HAP-1 (cell line): Measurements from ENCODE around the gene ACADVL.

ENCODE experiments used
- DNase-seq, 2 experiments: peaks; one replicate each; pipeline ENCODE4 v3.0.0-alpha.2; 2016 to 2020; ENCODE audit warnings: low spot score in 2 of 2
- H3K27me3 ChIP-seq: fragments of 250-450 bp; sonication (Bioruptor Pico); 2 replicates; pipeline ENCODE4 v1.5.1; 2020; ENCODE audit warnings: low read depth, mild to moderate bottlenecking, moderate library complexity
- H3K36me3 ChIP-seq: fragments of 250-450 bp; sonication (Bioruptor Pico); replicated peaks from 2 replicates; pipeline ENCODE4 v1.5.1; 2020; ENCODE audit warnings: mild to moderate bottlenecking
- H3K4me1 ChIP-seq: fragments of 250-450 bp; sonication (Bioruptor Pico); 2 replicates; pipeline ENCODE4 v1.5.1; 2020; ENCODE audit warnings: mild to moderate bottlenecking
- H3K4me3 ChIP-seq: fragments of 250-450 bp; sonication (Bioruptor Pico); 2 replicates; pipeline ENCODE4 v1.5.1; 2020; ENCODE audit warnings: mild to moderate bottlenecking, moderate library complexity
- H3K9me3 ChIP-seq: fragments of 250-450 bp; sonication (Bioruptor Pico); 2 replicates; pipeline ENCODE4 v1.5.1; 2020; ENCODE audit warnings: mild to moderate bottlenecking, moderate library complexity
- in situ Hi-C: fragments of 300-500 bp; cut with MboI; formaldehyde crosslinking; loops from 3 replicates; pipeline ENCODE4 v1.14.3; 2020; ENCODE audit warnings: low sequenced_read_pairs, inconsistent platforms, mixed read lengths

Gene ACADVL

DNA sequence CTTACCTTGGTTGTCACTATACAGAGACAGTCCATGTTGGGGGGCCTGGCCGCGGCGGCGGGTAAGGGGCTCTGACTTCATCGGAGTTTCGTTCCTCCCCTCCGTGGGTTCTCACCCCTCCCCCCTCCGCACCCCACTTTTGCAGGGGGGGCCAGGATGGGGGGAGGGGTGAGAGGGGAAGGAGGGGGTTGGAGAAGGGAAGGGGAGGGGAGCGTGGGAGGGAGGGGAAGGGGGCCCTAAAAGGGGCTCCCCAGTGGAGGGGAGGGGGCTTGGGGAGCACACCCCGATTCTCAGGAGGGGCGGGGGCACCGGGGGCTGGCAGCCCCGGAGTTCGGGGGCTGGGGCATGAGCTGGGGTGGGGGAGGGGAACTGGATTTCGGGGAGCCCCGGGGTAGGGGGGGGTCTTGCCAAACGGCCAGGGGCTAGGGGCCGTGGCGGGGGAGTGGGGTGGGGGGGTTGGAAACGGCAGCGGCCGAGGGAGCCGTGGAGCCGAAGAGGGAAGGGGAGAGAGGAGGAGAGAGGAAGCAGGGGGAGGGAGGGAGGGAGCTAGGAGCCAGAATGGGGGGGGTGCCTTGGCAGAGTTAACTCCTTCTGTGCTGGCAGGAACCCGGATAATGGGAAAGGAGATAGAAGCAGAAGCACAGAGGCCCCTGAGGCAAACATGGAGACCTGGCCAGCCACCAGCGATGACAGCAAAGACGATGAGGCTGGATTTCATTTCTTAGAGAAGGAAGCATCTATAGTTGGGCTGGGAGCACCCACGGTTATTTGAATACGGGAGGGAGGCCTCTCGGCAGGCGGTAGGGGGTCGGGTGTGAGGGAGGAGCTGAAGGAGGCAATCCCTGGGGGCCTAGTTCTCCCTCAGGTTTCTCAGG, 2.4 kb upstream of the ACADVL start:
- peaks cover 21% of the 10 kb centered on the region for H3K4me1 ChIP-seq
- H3K9me3 ChIP-seq = no peaks in the 10 kb centered on the region
- no peaks in the 10 kb centered on the region for H3K27me3 ChIP-seq
- DNase-seq = peak; percentile 33 to 74
- peak overlapping the region; percentile 12; the same call in 1 of the 2 replicates for H3K4me3 ChIP-seq
- in situ Hi-C loops = no loop called here
- peaks cover 22% of the 10 kb centered on the region for H3K36me3 ChIP-seq

GRCh38 chr17:7218166-7218565, 1.6 kb upstream of the ACADVL start:
- Histone ChIP-seq H3K9me3 (no peaks in the 10 kb centered on the region), H3K27me3 (no peaks in the 10 kb centered on the region), H3K36me3 (peaks cover 30% of the 10 kb centered on the region), H3K4me1 (peaks cover 21% of the 10 kb centered on the region), H3K4me3 (no peak overlapping the region)
- in situ Hi-C loops = no loop called here
- DNase-seq = no peak

DNA sequence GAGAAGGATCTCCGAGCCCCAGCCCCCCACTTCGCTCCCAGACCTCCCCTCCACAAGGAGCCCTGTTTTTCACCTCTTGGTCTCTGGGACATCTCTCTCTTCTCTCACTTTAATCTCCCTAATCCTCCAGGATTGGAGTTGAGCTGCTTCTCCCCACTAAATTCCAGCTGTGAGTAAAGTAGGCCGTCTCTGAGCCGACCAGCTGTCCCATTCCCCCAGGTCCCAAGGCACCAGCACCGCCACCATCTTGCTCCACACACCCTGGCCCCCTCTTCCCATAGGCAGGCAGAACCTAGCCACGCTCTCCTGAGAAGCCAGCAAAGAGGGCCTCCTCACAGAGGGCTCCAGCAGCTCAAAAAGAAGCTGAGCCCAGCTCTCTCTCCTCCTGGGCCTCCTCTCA, 980 bp upstream of the ACADVL start:
- H3K4me3 ChIP-seq = no peak overlapping the region
- peaks cover 36% of the 10 kb centered on the region for H3K36me3 ChIP-seq
- H3K9me3 ChIP-seq = no peaks in the 10 kb centered on the region
- DNase-seq = no peak
- H3K4me1 ChIP-seq = peaks cover 17% of the 10 kb centered on the region
- H3K27me3 ChIP-seq = no peaks in the 10 kb centered on the region
- in situ Hi-C loops = no loop called here

DNA sequence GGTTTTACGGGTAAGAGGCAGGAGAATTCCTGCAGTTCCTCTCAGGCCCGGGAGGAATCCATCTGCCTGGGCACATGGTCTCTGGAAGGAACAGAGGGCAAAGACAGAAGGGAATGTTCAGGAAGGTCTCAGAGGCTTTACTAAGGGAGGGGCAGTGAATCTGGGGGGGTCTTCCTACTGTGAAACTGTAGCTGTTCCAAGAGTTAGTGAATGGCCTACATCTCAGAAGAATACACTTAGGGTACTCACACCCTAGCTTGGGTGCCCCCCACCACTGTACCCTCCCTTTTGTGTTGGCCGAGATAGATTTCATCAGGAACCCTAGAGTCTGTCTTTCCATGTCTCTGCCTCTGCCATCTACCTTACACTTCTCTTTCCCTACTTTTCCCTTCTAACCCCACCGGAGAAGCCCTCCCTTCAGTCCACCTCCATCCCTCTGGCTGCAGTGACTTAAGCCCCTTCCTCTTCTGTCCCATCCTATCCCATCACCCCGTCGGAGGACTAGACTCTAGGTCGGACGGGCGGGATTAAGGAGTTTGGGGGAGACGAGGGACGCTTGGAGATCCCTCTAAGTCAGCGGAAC, 418 bp upstream of the ACADVL start:
- Histone ChIP-seq H3K4me3 (peak overlapping the region; percentile 85), H3K36me3 (peaks cover 41% of the 10 kb centered on the region), H3K4me1 (peaks cover 17% of the 10 kb centered on the region), H3K9me3 (no peaks in the 10 kb centered on the region), H3K27me3 (no peaks in the 10 kb centered on the region)
- no peak for DNase-seq
- in situ Hi-C loops = no loop called here

- peak overlapping the region; percentile 85 for H3K4me3 ChIP-seq
- in situ Hi-C loops = no loop called here
- H3K9me3 ChIP-seq = no peaks in the 10 kb centered on the region
- H3K27me3 ChIP-seq = no peaks in the 10 kb centered on the region
- peak; percentile 22 to 72 for DNase-seq
- H3K4me1 ChIP-seq = peaks cover 15% of the 10 kb centered on the region
- H3K36me3 ChIP-seq = peaks cover 51% of the 10 kb centered on the region
Observed at GRCh38 chr17:7220593-7221277, 997 bp downstream of the ACADVL start.

- no peaks in the 10 kb centered on the region for H3K27me3 ChIP-seq
- H3K4me3 ChIP-seq = no peak overlapping the region
- no peak for DNase-seq
- peaks cover 59% of the 10 kb centered on the region for H3K36me3 ChIP-seq
- in situ Hi-C loops = no loop called here
- H3K9me3 ChIP-seq = no peaks in the 10 kb centered on the region
- peaks cover 15% of the 10 kb centered on the region for H3K4me1 ChIP-seq
Observed at GRCh38 chr17:7221278-7222092, 1.7 kb downstream of the ACADVL start.

DNA sequence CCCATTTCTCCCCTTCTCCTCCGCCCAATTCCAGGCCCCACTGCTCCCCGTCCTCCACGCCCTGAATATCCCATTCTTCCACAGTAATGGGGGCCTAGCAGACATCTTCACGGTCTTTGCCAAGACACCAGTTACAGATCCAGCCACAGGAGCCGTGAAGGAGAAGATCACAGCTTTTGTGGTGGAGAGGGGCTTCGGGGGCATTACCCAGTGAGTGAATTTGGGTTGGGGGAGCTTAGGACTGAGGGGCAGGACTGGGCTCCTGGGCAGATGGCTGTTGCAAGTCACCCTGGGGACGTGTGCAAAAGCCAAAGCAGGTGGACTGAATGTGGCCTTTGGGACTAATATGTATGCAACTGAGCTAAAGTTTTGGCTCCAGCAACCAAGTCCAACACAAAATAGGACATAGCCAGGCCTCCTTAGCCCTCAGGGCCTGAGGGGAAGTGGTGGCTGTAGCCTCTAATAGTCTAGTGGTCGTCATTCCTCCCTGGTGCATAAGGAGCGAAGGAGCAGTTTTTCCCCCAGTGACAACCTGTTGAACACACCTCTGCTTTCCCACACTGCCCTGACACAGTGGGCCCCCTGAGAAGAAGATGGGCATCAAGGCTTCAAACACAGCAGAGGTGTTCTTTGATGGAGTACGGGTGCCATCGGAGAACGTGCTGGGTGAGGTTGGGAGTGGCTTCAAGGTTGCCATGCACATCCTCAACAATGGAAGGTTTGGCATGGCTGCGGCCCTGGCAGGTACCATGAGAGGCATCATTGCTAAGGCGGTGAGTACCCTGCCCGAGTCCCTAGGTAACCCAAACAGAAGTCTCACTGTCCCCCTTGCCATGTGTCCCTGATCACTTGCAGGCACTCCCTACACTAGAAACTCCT, 2.6 kb downstream of the ACADVL start:
- in situ Hi-C loops = no loop called here
- H3K4me3 ChIP-seq = no peak overlapping the region
- no peak for DNase-seq
- H3K4me1 ChIP-seq = peaks cover 15% of the 10 kb centered on the region
- H3K36me3 ChIP-seq = peaks cover 67% of the 10 kb centered on the region
- no peaks in the 10 kb centered on the region for H3K9me3 ChIP-seq
- H3K27me3 ChIP-seq = no peaks in the 10 kb centered on the region

GRCh38 chr17:7222972-7223292, 3.2 kb downstream of the ACADVL start:
- Histone ChIP-seq H3K36me3 (peaks cover 73% of the 10 kb centered on the region), H3K4me1 (peaks cover 15% of the 10 kb centered on the region), H3K27me3 (no peaks in the 10 kb centered on the region), H3K4me3 (no peak overlapping the region), H3K9me3 (no peaks in the 10 kb centered on the region)
- DNase-seq = no peak
- in situ Hi-C loops = no loop called here

DNA sequence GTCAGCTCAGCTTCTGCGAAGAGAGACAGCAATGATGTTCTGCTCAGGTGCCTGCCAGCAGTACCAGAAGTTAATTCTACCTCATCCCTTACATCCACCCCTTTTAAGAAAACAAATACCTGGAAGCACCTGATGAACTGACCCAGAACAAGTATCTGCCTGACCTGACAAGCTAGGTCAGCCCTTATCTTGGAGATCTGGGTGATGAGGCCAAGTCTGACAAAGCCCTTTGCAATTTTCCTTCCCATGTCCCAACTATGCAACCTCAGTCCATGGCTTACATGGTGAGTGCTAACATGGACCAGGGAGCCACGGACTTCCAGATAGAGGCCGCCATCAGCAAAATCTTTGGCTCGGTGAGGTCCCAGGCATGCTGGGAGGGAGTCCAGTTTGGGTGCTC, 3.6 kb downstream of the ACADVL start:
- in situ Hi-C loops = no loop called here

DNA sequence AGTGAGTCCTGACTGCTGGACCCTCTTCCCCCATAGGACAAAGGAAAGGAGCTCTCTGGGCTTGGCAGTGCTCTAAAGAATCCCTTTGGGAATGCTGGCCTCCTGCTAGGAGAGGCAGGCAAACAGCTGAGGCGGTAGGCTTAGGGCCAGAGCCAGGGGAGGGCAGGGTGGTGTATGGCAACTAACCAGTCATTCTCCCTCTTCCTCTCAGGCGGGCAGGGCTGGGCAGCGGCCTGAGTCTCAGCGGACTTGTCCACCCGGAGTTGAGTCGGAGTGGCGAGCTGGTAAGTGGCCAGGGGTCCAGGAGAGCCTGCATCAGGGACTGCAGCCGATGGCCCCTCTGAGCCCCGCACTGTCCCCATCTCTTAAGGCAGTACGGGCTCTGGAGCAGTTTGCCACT, 4.4 kb downstream of the ACADVL start:
- H3K4me1 ChIP-seq = peaks cover 15% of the 10 kb centered on the region
- H3K36me3 ChIP-seq = peaks cover 84% of the 10 kb centered on the region
- H3K4me3 ChIP-seq = no peak overlapping the region
- H3K27me3 ChIP-seq = no peaks in the 10 kb centered on the region
- no peak for DNase-seq
- H3K9me3 ChIP-seq = no peaks in the 10 kb centered on the region
- in situ Hi-C loops = no loop called here

More for the DNA sequence above, 3.6 kb downstream of the ACADVL start:
- H3K27me3 ChIP-seq = no peaks in the 10 kb centered on the region
- peaks cover 77% of the 10 kb centered on the region for H3K36me3 ChIP-seq
- no peak overlapping the region for H3K4me3 ChIP-seq
- no peak for DNase-seq
- H3K9me3 ChIP-seq = no peaks in the 10 kb centered on the region
- H3K4me1 ChIP-seq = peaks cover 17% of the 10 kb centered on the region

- no peak for DNase-seq
- in situ Hi-C loops = loop anchor here (25.0 kb wide), 1 partner anchor 938 kb away; the partner anchor contains the start of genes PER1 and VAMP2
- peaks cover 89% of the 10 kb centered on the region for H3K36me3 ChIP-seq
Observed at GRCh38 chr17:7224661-7225111, 4.9 kb downstream of the ACADVL start.

GRCh38 chr17:7225711-7226331, 6.1 kb downstream of the ACADVL start:
- in situ Hi-C loops = loop anchor here (25.0 kb wide), 1 partner anchor 936 kb away; the partner anchor contains the start of genes PER1 and VAMP2
- Histone ChIP-seq H3K36me3 (peaks cover 92% of the 10 kb centered on the region), H3K4me3 (no peak overlapping the region), H3K4me1 (peaks cover 4% of the 10 kb centered on the region; the same call in 1 of the 2 replicates), H3K27me3 (no peaks in the 10 kb centered on the region), H3K9me3 (no peaks in the 10 kb centered on the region)
- no peak for DNase-seq

More at GRCh38 chr17:7224661-7225111, 4.9 kb downstream of the ACADVL start:
- H3K4me3 ChIP-seq = no peak overlapping the region
- no peaks in the 10 kb centered on the region for H3K27me3 ChIP-seq
- H3K9me3 ChIP-seq = no peaks in the 10 kb centered on the region
- H3K4me1 ChIP-seq = peaks cover 10% of the 10 kb centered on the region
